ENCODE data around the gene NPAT.
"Not testable (repeated sequence)": the region's sequence is repeated elsewhere in the genome, so short reads cannot be mapped to it uniquely, and the experiment has no call there.

NPAT gene

GRCh38 chr11:108160970-108161566 is 61.4 kb downstream of the NPAT start:
- no peak overlapping the region for H3K4me3 ChIP-seq (ENCODE audit: low read depth, low read length)

DNA sequence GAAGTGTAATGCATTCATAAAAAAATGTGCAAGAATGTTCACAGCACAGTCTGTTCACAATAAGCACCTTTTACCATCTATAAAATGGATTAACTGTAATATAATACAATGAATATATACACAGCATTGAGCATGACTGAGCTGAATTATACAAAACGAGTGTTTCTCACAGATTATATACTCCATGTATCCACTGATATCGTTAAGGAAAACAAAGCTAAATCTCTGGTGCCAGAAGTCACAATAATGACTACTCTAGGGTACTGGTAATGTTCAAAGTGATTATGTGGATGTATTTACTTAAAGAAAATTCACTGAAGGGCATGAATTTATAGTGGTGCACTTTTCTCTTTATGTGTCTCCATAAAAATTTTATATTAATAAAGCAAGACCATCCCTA is 67.8 kb downstream of the NPAT start:
- H3K4me3 ChIP-seq (ENCODE audit: low read depth, low read length) = no peak overlapping the region

DNA sequence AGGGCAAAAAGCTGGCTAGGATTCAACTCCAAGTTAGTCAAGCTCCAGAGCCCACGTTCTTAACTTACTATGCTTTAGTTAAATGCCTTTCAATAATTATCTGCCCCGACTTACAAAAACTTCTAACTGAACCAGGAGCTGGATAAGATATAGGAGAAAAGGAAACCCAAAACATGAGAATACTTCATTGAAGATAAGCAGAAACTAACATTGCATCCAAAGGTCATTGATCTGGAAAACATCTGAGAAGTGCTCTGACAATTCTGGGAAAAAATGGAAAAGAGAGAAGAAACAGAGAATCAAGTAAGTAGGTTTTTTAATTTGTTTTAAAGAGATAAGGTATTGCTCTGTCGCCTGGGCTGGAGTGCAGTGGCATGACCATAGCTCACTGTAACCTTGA is 73.9 kb downstream of the NPAT start:
- no peak overlapping the region for H3K4me3 ChIP-seq (ENCODE audit: low read depth, low read length)

GRCh38 chr11:108147150-108147549 is 75.3 kb downstream of the NPAT start:
- H3K4me3 ChIP-seq (ENCODE audit: low read depth, low read length) = no peak overlapping the region

- no peak overlapping the region for H3K4me3 ChIP-seq (ENCODE audit: low read depth, low read length)
Observed at GRCh38 chr11:108144615-108145014, 77.8 kb downstream of the NPAT start.

GRCh38 chr11:108142304-108142703 is 80.1 kb downstream of the NPAT start:
- no peak overlapping the region for H3K4me3 ChIP-seq (ENCODE audit: low read depth, low read length)

GRCh38 chr11:108137212-108137611 is 85.2 kb downstream of the NPAT start:
- H3K4me3 ChIP-seq (ENCODE audit: low read depth, low read length) = no peak overlapping the region

DNA sequence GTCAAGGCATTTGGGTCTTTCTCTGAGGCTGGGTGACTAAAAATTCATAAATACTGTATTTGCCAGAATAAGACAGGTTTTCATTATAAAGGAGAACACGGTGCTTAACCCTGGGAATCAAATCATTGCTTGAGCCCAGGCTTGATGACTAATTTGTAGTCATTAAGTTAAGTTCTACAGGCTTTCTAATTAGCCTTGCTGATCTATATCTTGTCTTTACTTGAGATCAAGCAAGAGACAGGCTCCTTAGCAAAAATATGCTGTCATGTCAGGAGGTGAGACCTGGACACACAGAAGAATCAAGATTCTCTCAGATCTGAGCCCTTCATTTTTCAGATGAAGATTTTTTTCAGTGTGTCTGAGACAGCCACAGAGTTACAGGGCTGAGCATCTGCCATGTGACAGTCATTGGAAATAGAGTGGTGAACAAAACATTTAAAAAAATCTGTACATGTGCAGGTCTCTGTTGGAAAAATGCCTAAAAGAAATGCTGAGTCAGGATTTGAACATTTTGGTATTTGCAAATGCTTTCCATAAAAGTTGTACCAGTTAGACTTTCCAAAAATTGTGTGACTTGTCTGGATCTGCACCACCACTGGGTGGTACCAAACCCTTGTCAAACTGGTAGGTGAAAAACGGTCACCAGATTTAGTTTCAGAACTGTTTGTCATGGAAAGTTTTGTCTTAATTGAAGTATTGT is 86.4 kb downstream of the NPAT start:
- no peak overlapping the region for H3K4me3 ChIP-seq (ENCODE audit: low read depth, low read length)

DNA sequence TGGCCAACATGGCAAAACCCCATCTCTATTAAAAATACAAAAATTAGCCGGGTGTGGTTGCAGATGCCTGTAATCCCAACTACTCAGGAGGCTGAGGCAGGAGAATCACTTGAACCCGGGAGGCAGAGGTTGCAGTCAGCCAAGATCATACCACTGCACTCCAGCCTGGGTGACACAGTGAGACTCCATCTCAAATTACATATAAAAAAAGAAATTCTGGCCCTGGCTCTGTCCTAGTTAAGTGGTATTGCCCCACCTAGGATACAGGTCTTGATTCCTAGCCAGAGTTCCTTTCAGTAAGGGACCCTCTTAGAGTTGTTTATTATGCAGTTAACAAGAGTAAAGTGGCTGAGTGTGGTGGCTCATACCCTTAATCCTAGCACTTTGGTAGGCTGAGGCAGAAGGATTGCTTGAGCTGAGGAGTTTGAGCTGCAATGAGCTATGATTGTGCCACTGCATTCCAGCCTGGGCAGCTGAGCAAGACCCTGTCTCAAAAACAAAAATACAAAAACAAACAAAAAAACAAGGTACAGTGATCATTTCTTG is 89.4 kb downstream of the NPAT start:
- not testable (repeated sequence) for H3K4me3 ChIP-seq (ENCODE audit: low read depth, low read length)

- H3K4me3 ChIP-seq (ENCODE audit: low read depth, low read length) = no peak overlapping the region
Observed at GRCh38 chr11:108131993-108132392, 90.4 kb downstream of the NPAT start.

GRCh38 chr11:108128772-108129171 is 93.7 kb downstream of the NPAT start:
- H3K4me3 ChIP-seq (ENCODE audit: low read depth, low read length) = no peak overlapping the region

- no peak overlapping the region for H3K4me3 ChIP-seq (ENCODE audit: low read depth, low read length)
Observed at GRCh38 chr11:108125096-108125495, 97.3 kb downstream of the NPAT start.

GRCh38 chr11:108122166-108122628 is 100.2 kb downstream of the NPAT start:
- peak overlapping the region; percentile 59 for H3K4me3 ChIP-seq (ENCODE audit: low read depth, low read length)

DNA sequence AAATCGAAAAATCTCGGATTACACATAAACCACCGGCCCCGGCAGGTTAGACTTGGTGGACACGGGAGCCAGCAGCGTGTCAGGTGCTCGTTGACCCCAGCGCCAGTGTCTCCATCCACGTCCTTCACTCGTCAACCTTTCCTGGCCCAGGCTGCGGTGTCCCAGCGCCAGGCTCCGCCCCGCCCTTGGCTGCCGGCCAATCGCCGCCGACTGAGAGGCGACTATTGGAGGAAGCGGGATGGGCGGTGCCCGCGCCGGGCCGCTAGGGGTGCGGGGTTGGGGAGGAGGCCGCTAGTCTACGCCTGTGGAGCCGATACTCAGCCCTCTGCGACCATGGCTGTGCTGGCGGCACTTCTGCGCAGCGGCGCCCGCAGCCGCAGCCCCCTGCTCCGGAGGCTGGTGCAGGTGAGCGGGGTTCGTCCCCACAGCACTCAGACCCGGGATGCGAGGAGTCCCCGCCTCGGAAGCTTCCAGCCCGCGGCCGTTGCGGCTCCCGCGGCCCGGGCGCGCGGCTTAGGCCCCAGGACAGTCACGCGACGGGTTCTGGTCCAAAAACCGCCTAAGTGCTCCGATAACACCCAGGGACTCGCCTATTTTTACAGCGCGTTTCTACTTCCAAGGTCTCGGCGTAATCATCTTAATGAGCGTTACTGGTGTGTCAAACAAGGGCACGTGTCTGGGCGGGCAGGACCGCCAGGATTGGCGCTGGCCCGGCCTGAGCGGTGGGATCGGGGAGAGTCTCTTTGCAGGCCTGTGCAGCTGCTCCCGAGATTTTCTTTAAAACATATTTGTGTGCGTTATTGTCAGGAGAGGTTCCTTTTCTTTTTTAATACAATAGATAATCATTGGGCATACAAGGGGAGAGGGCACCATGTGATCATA is 100.9 kb downstream of the NPAT start, which contains the start of gene ACAT1:
Gene ACAT1, plus strand, starts transcription at position 294 of the 882 bp plus-strand sequence. Its CDS starts 40 bp downstream, at position 334.
- peak within 1 kb of the TSS; percentile 59 for H3K4me3 ChIP-seq (ENCODE audit: low read depth, low read length)

- H3K4me3 ChIP-seq (ENCODE audit: low read depth, low read length) = peak overlapping the region; percentile 59
Observed at GRCh38 chr11:108120936-108121273, 101.5 kb downstream of the NPAT start.

DNA sequence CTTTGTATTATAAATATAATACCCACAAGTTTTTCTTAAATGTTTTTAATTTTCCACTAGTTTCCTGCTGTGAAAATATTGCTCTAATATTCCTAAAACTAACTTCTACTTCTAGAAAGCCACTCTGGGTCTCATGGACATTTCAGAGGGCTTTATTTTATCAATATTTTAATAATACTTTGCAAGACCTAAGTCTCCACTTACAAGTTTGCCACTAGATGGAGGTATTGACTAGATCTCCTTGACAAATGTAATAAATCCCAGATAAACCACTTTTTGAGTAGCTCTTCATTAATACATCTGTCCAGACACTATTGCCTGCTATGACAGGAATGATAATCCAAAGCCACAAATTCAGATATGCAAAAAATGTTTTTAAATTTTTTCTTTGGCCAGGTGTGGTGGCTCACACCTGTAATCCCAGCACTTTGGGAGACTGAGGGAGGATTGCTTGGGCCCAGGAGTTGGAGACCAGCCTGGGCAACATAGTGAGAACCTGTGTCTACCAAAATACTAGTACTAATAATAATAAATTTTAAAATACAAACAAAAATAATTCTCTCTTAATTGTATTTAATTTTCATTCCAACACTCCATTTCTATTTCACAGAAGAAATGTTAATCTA is 104.6 kb downstream of the NPAT start:
- H3K4me3 ChIP-seq (ENCODE audit: low read depth, low read length) = no peak overlapping the region

DNA sequence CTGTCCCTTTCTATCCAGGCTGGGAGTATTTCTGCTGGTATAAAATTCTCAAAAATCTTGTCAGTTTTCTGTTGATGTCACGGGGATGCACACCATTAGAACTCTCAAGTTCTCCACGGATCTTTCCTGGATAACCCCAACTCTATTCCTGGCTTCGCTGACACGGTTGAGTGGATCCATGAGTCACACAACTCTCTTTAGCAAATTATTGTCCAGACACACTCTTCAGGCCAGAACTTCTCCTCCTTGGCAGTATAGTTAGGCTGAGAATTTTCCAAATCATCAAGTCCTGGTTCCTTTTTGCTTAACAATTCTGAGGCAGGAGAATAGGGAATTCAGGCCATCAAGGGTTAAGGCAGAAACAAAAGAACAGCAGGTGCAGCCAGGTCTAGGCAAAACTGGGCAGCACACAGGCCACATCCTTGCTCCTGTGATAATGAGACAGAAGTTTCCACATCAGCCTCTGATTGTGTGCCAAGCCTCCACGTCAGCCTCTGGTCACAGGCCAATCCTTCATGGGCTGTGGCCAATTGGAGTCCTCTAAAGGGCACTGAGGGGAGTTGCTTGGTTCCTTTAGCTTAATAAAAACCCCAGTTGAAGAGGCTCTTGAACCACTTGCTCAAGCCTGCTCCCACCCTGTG is 106.8 kb downstream of the NPAT start:
- no peak overlapping the region for H3K4me3 ChIP-seq (ENCODE audit: low read depth, low read length)

DNA sequence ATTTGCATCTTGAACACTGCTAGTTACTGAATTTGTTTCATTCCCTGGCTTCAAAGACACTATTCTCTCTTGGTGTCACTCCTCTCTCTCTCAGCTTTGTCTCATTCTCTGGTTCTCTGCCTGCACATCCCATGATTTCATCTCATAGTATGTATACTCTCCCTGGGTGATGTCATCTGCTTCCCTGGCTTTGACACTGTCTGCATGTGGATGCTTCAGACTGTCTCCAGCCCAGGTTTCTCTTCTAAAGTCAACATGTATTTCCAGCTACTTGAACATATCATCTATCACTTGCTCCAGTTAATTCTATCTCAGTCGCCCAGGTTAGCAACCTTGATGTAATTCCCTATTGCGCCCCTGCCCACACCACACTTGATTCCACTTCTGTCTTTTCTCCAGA is 110.4 kb downstream of the NPAT start:
- H3K4me3 ChIP-seq (ENCODE audit: low read depth, low read length) = no peak overlapping the region

- no peak overlapping the region for H3K4me3 ChIP-seq (ENCODE audit: low read depth, low read length)
Observed at GRCh38 chr11:108111126-108111525, 111.3 kb downstream of the NPAT start.
